HG03442 (cell line): ENCODE data around the gene KCNQ1OT1.

Source experiments
- ATAC-seq: cut with Tn5 transposase; IDR thresholded peaks from one replicate; pipeline ENCODE4 v1.9.1; 2021; ENCODE audit warnings: mild to moderate bottlenecking, moderate library complexity; ENCODE audit not compliant: unreplicated experiment

KCNQ1OT1 gene

GRCh38 chr11:2688381-2689231 is 11.2 kb downstream of the KCNQ1OT1 start:
- no peak for ATAC-seq

GRCh38 chr11:2687782-2688191 is 12.0 kb downstream of the KCNQ1OT1 start:
- ATAC-seq = no peak

DNA sequence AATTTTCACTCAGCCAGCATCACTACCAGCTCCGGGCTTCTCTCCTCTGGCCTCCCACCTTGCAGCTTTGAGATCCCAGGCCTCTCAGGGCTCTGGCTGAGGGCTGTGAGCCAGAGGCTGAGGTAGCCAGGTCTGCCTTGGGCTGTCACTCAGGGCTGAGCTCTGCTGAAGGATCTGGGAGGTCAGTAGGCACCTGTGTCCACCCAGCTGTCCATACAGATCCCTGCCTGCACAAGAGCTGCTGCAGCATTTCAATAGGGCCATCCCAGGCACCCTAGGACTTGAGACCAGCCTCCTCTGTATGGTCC is 12.6 kb downstream of the KCNQ1OT1 start:
- no peak for ATAC-seq

- no peak for ATAC-seq
These were observed 13.2 kb downstream of the KCNQ1OT1 start for GRCh38 chr11:2686360-2687222.

DNA sequence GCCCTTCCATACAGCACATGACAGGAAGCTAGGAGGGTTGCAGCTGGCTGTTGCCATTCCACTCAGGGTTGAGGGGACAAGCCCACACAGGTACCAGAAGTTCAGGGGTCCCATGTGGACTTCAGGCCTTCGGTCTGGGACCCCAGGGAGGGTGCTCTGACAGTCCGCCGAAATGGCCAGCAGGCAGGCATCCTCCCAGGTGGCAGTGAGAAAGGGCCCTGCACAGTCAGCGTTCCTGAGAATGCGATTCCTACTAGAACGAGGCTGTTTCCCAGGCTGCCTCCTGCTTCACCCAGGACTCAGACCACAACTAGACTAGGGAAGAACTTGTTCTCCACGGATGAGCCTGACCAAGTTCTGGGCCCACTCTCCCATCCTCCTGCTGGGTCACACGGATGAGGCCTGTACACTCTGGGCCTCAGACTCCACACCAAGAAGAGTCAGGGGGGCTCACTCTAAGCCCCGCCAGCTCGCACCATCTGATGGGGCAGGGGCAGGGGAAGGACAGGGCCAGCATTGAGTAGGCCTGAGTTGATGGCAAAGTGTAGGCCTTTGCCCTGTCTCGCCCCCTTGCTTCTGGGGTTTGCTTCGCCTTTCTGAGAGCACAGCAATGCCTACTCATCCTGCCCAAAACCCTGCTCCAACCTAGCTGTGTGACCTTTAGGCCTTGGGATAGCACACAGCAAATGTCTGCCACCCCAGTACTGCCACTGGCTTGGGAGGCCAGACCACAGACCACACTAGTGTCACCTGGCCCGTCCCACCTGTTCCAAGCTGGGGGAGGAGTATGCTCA is 14.0 kb downstream of the KCNQ1OT1 start:
- no peak for ATAC-seq

- ATAC-seq = no peak
These were observed 14.7 kb downstream of the KCNQ1OT1 start for GRCh38 chr11:2685051-2685450.

DNA sequence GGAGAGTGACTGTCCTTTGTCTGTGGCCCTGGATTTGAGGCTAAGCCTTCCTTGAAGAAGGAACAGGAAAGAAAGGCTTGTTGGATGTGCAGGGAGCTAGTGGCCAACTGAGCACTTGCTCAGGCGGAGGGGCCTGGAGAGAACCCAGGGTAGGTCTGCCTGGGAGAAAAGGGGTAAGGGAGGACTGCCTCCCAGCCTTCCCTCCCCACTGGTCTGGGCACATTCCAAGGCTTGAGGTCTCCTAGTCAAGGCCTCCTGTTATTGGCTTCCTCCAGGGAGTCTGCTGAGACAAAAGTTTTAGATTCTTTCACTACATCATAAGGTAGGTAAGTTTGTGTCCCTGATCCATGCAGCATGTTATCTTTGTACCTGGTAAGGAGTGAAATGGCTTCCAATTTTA is 15.2 kb downstream of the KCNQ1OT1 start:
- no peak for ATAC-seq

DNA sequence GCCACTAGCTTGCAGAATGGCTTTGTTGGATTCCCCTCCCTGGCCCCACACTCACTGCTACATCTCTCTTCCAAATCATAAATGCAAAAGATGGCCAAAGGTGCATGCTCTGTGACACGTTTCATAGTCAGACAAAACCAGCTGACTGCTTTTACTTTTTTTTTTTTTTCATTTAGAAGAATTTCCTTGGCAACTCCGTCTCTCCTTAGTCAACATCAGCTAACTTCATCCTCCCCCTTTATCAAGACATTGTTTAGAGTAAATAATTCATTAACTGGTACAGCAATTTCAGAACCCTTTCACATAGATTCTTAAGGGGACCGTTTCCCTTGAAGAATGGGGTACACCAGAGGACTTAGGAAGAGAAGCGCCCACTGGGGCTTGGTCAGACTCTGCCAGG is 16.0 kb downstream of the KCNQ1OT1 start:
- ATAC-seq = no peak

GRCh38 chr11:2681408-2682145 is 18.2 kb downstream of the KCNQ1OT1 start:
- no peak for ATAC-seq

- no peak for ATAC-seq
These were observed 20.6 kb downstream of the KCNQ1OT1 start for GRCh38 chr11:2679011-2679676.

GRCh38 chr11:2678396-2678795 is 21.4 kb downstream of the KCNQ1OT1 start:
- ATAC-seq = no peak

- no peak for ATAC-seq
These were observed 22.7 kb downstream of the KCNQ1OT1 start for GRCh38 chr11:2677127-2677526.

GRCh38 chr11:2675540-2675939 is 24.3 kb downstream of the KCNQ1OT1 start:
- ATAC-seq = no peak

DNA sequence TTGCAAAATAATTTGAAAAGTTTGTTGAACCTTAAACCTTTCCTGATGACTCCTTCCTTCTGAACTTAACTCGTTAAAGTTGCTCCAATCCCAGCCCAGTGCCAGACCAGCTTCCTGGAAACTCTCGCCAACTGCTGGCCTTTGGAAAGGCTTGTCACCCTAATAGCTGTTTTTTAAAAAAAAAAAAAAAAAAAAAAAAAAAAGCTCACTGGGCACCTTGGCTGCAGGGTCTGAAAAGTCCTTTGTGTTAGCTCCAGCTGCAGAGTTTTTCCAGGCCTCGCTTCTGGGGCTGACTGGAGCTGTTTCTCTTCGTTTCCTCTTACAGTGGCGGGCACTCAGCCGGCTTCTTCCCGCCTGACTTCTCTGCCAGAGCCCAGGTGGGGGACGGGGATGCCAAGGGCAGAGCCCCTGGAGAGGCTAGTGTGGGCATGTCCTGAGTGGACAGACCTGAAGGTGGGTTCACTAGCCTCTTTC is 25.1 kb downstream of the KCNQ1OT1 start:
- no peak for ATAC-seq

GRCh38 chr11:2673871-2674471 is 25.8 kb downstream of the KCNQ1OT1 start:
- no peak for ATAC-seq

- ATAC-seq = no peak
These were observed 26.6 kb downstream of the KCNQ1OT1 start for GRCh38 chr11:2673250-2673610.

- ATAC-seq = no peak
These were observed 27.1 kb downstream of the KCNQ1OT1 start for GRCh38 chr11:2672553-2673249.

GRCh38 chr11:2671748-2672147 is 28.0 kb downstream of the KCNQ1OT1 start:
- ATAC-seq = no peak

DNA sequence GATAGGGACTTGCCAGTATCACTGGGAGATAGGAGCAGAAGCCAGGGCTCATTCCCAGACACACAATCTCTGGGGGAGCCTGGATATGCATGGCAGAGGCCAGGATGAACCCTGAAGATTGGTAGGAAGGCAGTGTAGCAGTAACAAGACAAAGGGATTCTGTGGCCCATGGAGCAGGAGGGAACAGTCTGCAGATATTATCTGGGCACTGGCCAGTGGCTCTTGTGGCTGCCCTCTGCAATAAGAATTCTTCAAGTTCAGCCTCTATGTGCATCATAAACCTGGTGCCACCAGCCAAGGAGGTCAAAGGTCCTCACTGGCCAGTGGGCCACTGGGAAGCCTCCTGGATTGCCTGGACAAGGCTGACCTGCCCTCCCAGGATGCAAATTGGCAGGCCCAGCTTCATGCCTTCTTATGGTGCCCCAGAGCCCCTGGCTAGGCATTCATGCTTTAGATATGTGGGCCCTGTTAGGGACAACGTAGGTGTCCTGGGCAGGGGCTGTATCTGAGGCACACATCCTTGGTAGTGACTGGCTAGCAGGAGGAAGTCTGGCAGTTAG is 29.2 kb downstream of the KCNQ1OT1 start:
- ATAC-seq = no peak
